HEK293T (cell line): Measurements from ENCODE around the gene ANO3.
"Not testable (repeated sequence)": the region's sequence is repeated elsewhere in the genome, so short reads cannot be mapped to it uniquely, and the experiment has no call there.

Source experiments
- CTCF ChIA-PET: fragments of 350-600 bp; formaldehyde crosslinking; extraction: SDS; loops from one replicate; lab custom pipeline; 2021; ENCODE audit warnings: antibody characterized with exemption, inconsistent platforms; lab: Yijun Ruan, JAX
- POLR2A ChIA-PET: fragments of 350-600 bp; formaldehyde crosslinking; extraction: SDS; loops from one replicate; lab custom pipeline; 2020; ENCODE audit warnings: antibody characterized with exemption, inconsistent platforms; lab: Yijun Ruan, JAX
- DNase-seq: peaks from one replicate; pipeline ENCODE4 v3.0.0; 2012; ENCODE audit warnings: mixed read lengths; ENCODE audit errors: extremely low spot score
- ARNT ChIP-seq: fragments of 450-650 bp; IDR thresholded peaks from 2 replicates; pipeline ENCODE4 v1.6.1; 2017; ENCODE audit warnings: mild to moderate bottlenecking
- BHLHE40 ChIP-seq: fragments of 450-650 bp; IDR thresholded peaks from 2 replicates; pipeline ENCODE4 v1.6.1; 2016; ENCODE audit warnings: mild to moderate bottlenecking, moderate library complexity, borderline replicate concordance
- CTBP1 ChIP-seq: fragments of 450-650 bp; IDR thresholded peaks from 2 replicates; pipeline ENCODE4 v1.6.1; 2016; ENCODE audit warnings: borderline replicate concordance
- ELF4 ChIP-seq: fragments of 450-650 bp; IDR thresholded peaks from 2 replicates; pipeline ENCODE4 v1.6.1; 2017; ENCODE audit warnings: antibody characterized with exemption
- FOXA1 ChIP-seq: fragments of 450-650 bp; IDR thresholded peaks from 2 replicates; pipeline ENCODE4 v1.6.1; 2016; ENCODE audit warnings: mild to moderate bottlenecking
- FOXK2 ChIP-seq: fragments of 450-650 bp; IDR thresholded peaks from 2 replicates; pipeline ENCODE4 v1.6.1; 2016; ENCODE audit warnings: mild to moderate bottlenecking
- FOXM1 ChIP-seq: fragments of 450-650 bp; IDR thresholded peaks from 2 replicates; pipeline ENCODE4 v1.6.1; 2017; ENCODE audit warnings: mild to moderate bottlenecking, borderline replicate concordance
- HDGF ChIP-seq: fragments of 450-650 bp; IDR thresholded peaks from 2 replicates; pipeline ENCODE4 v1.6.1; 2017; ENCODE audit warnings: antibody characterized with exemption, borderline replicate concordance
- L3MBTL2 ChIP-seq: fragments of 450-650 bp; conservative IDR thresholded peaks from 2 replicates; pipeline ENCODE4 v1.6.1; 2016; ENCODE audit warnings: mild to moderate bottlenecking
- LEF1 ChIP-seq: fragments of 450-650 bp; IDR thresholded peaks from 2 replicates; pipeline ENCODE4 v1.6.1; 2017; ENCODE audit warnings: mild to moderate bottlenecking, borderline replicate concordance
- NFRKB ChIP-seq: fragments of 450-650 bp; IDR thresholded peaks from 2 replicates; pipeline ENCODE4 v1.6.1; 2016; ENCODE audit warnings: mild to moderate bottlenecking, moderate library complexity
- SP1 ChIP-seq: fragments of 450-650 bp; IDR thresholded peaks from 2 replicates; pipeline ENCODE4 v1.6.1; 2017
- SUZ12 ChIP-seq: fragments of 450-650 bp; IDR thresholded peaks from 2 replicates; pipeline ENCODE4 v1.6.1; 2016; ENCODE audit warnings: mild to moderate bottlenecking
- TARDBP ChIP-seq: fragments of 450-650 bp; IDR thresholded peaks from 2 replicates; pipeline ENCODE4 v1.6.1; 2016
- ZNF384 ChIP-seq: fragments of 450-650 bp; IDR thresholded peaks from 2 replicates; pipeline ENCODE4 v1.6.1; 2016
- TF ChIP-seq, protein P1 (sequence below): fragments of 450-650 bp; IDR thresholded peaks from 2 replicates; pipeline ENCODE4 v1.6.1; 2016

ANO3 gene

DNA sequence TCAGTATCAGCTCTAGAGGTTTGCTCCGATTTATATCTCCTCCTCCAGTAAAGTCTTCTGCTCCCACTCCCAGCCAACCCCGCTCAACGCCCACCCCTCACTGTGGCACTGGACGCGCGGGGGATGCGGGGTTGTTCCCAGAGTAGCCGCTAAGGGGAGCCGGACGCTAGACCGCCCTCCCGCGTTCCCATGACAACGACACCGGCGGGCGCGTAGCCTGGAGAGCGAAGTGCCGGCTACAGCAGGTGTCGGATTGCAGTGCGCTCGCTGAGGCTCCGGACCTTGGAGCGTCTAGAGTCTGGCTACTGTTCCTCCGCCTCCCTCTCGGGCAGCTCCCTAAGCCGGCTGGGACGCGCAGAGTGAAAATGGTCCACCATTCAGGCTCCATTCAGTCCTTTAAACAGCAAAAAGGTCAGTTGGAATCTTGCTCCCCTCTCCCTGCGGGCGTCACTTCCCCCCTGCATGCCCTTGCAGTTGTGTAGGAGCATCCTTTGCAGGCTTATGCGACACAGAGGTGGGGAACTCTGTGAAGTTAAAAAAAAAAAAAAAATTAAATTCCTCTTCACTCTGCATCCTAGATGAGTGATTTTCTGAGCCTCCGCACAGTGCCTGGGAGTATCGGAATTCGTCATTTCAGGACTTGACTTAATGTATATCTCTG is at the start of gene ANO3:
TSS of gene ANO3 (plus strand) at position 220 of the 661 bp plus-strand sequence. CDS start at position 366, 146 bp downstream.
- DNase-seq = peak; percentile 91
- CTCF ChIA-PET = no interaction called here
- no peak for TF ChIP-seq FOXA1
- POLR2A ChIA-PET = no interaction called here

DNA sequence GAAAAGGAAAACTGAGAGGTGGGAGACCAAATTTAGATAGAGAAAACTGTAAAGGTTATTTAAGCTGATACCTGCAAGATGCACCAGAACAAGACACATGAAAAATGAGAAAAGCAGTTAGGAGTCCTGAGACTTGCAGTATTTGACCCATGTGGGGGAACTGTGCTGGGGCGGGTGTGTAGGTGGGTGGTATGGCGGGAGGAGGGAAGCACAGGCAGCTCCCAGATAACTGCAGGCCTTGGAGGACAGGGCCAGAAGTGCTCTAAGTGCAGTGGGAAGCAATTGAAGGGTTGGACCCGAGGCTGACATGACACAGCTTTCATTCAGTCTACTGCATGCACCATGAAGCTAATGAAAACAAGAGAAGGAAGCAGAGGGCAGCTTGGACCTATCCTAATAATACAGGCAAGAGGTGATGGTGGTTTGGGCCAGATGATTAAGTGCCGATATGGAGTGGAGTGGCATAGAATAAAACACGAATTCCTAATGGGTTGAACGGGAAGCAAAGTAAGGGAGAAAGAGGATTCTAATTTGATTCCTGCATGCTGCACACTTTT is 48.0 kb upstream of the ANO3 start:
- CTCF ChIA-PET = interaction anchor here (0.5 to 1.3 kb wide), 8 partner anchors 9 to 1202 kb away, joined by 3 to 6 read pairs (median 4); no protein-coding TSS in a partner anchor
- DNase-seq = peak; percentile 9
- no peak for TF ChIP-seq ELF4
- TF ChIP-seq, protein P1, sequence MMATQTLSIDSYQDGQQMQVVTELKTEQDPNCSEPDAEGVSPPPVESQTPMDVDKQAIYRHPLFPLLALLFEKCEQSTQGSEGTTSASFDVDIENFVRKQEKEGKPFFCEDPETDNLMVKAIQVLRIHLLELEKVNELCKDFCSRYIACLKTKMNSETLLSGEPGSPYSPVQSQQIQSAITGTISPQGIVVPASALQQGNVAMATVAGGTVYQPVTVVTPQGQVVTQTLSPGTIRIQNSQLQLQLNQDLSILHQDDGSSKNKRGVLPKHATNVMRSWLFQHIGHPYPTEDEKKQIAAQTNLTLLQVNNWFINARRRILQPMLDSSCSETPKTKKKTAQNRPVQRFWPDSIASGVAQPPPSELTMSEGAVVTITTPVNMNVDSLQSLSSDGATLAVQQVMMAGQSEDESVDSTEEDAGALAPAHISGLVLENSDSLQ = no peak
- no peak for TF ChIP-seq BHLHE40
- no peak for TF ChIP-seq SP1
- POLR2A ChIA-PET = no interaction called here

DNA sequence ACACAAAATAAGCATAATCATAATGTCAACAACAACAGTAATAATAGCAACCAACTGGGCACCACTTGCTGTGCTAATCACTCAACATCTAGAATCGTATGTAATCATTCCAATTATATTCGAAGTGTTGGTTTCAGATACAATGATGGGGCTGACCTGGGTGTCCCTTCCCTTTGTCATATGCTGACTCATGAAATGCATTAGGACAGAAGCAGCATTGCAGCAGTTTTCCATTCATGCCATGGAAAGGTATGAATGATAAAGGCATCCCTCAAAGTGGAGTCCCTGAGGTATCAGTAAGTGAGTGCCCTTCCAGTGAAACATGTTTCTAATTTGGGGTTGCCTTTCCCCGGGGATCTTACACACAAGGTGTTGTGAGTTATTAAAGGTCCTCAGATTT is 46.3 kb upstream of the ANO3 start:
- ChIA-PET CTCF (no interaction called here), POLR2A (no interaction called here)
- no peak for TF ChIP-seq ZNF384
- no peak for DNase-seq

DNA sequence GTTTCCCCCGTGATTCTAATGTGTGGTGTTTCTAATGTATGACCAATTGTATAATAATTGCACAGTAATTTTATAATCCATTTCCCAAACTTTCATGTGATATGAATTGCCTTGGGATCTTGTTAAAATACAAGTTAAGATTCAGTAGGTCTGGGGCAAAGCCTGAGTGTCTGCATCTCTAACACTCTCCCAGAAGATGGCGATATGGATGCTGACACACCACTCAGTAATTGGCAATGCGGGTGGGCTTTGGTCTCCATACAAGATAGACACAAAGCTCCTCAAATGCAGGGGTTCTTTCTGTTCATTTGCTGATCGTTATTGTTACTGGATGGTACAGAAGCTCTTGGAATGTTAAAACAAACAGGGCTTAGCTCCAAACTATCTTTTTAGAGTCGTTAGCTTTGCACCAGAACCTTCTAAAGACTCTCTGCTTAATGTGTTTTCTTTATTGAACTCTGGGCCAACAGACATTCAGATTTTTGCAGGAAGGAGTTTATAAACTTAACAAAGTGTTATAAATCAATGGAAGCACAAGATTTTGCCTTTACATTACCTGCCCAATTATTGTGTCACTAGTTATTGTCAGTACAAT is 45.4 kb upstream of the ANO3 start:
- ChIA-PET POLR2A (no interaction called here), CTCF (interaction anchor here (0.6 to 0.8 kb wide), 5 partner anchors 80 to 471 kb away, joined by 3 read pairs; no protein-coding TSS in a partner anchor)
- peak; percentile 38 for DNase-seq
- no peak for TF ChIP-seq LEF1
- no peak for TF ChIP-seq SUZ12
- TF ChIP-seq SP1 = no peak
- TF ChIP-seq ELF4 = no peak
- TF ChIP-seq ZNF384 = no peak
- TF ChIP-seq HDGF = no peak
- TF ChIP-seq BHLHE40 = no peak
- no peak for TF ChIP-seq NFRKB
- no peak for TF ChIP-seq FOXA1
- no peak for TF ChIP-seq FOXM1
- TF ChIP-seq CTBP1 = no peak

DNA sequence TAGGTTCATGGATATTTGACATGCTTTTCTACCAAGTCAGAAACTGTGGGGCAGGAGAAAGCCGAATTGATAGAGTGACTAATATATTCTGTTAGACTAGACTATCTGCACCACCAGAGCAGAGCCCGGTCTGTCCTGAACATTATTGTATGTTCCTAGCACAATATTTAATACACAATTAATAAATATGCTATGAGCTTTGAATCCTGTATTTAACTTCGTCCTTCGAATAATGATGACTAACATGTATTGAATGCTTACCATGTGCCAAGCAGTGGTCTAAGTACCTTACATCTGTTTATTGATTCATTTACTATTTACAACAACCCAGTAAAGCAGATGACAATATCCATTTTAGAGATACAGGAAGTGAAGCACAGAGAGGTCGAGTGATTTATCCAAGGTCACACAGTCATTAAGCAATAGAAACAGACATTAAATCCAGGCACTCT is 44.8 kb upstream of the ANO3 start:
- POLR2A ChIA-PET = no interaction called here
- DNase-seq = no peak
- CTCF ChIA-PET = interaction anchor here (0.6 kb wide), 4 partner anchors 80 to 470 kb away, joined by 3 read pairs; no protein-coding TSS in a partner anchor
- TF ChIP-seq FOXA1 (no peak), LEF1 (no peak), CTBP1 (no peak), ARNT (no peak), TARDBP (no peak), FOXK2 (no peak), BHLHE40 (no peak), ELF4 (no peak), NFRKB (no peak), ZNF384 (no peak), SUZ12 (no peak), FOXM1 (no peak), L3MBTL2 (no peak)
- TF ChIP-seq, protein P1 = no peak

DNA sequence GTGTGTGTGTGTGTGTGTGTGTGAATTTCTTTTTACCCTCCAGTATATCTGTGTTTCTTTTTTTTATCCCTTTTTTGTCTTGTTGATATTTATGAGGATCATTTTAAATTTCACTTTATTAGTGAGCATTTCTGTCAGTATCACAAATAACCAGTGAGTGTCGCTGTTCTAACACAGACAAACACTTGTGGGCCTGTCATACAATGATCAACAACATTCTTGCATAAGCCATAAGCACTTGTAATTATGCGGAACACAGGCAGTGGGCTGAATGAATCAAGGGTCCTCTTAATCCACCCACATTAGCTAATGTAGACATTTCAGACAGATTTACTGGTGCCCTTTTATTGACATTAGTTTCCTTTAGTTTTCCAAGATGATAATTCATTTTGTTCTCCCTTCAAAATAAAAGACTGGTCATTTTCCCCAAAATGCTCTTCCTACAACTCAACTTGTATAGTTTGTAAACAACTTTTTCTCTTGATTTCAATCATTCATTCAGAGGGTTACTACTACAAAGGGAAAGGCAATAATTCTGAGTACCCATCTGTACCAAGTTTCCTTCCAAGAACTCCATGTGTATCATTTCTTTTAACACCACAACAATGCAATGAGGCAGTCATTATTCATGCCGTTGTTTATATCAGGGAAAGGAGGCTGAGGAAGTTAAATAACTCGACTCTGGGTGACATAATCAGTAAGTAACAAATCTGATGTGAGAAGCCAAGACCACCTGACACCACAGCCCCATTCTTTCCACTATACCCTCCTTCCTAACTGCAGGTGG is 34.5 kb upstream of the ANO3 start:
- TF ChIP-seq L3MBTL2 = no peak
- no peak for TF ChIP-seq SUZ12
- TF ChIP-seq, protein P1 = peak; percentile 77
- TF ChIP-seq LEF1 = no peak
- TF ChIP-seq FOXM1 = no peak
- POLR2A ChIA-PET = no interaction called here
- CTCF ChIA-PET = interaction anchor here (0.7 to 1.6 kb wide), 2 partner anchors 13 to 271 kb away, joined by 3 to 6 read pairs; no protein-coding TSS in a partner anchor
- peak; percentile 35 for DNase-seq

DNA sequence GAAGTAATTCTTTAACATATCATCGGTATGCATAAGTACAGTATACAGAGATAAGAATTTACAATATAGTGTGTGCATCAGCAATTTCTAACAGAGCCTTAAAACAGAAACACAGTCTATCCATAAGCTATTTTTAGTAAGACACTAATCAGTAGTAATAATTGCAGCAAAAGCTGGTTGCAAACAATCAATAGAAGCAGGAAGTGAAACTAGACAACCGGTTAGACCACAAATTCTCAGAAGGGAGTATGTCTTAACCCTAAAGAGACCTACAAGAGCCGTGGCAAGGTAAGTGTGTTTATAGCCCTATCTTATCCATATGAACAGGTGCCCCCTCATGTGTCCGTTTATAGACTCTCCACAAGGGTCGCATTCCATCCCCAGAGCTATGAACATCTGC is 15.6 kb upstream of the ANO3 start:
- DNase-seq, POLR2A ChIA-PET: not testable (repeated sequence)
- CTCF ChIA-PET = interaction anchor here (0.6 kb wide), 1 partner anchor 972 kb away, joined by 4 read pairs; no protein-coding TSS in a partner anchor
